Measurements from ENCODE around the gene MAPK1IP1L. TPM values are rescaled to one million over a fixed set of nuclear protein-coding genes. Genes with fewer than 3 reads are reported as not detected.

MAPK1IP1L gene
- total and polyA plus RNA-seq, 2 of the 13 experiments (the other 11 are each of a cell fraction or from before 2014, with no cell fraction given), result 27.8 to 68.4 TPM

DNA sequence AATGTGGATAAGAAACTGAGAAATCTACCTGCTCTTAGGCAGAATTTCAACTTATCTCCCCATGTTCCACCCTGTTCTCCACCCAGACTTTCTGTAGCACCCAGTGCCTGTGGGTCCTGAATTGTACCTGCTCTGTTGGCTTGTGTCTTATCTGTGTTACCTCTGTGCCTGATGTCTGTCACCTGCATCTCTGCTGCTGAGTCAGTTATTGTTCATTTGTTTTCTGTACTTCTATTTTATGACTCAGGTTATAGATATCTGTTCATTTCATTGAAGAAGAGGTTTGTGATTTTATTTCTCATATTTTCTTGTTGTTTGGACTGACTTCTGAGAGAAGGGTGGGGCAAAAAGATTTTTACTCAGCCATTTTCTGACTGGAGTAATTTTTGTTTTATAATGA, 12.7 kb upstream of the MAPK1IP1L start:
- no peaks in the 10 kb centered on the region for H3K4me1 ChIP-seq (ENCODE audit: insufficient read depth, low read length)
- ATAC-seq (no peak), DNase-seq (ENCODE audit: low spot score) (no peak), FAIRE-seq (no peak)
- CTCF ChIA-PET (ENCODE audit: low intra/inter-chr PET ratio, low total read pairs), result no interaction called here
- H3K9ac ChIP-seq (ENCODE audit: insufficient read depth, low read depth, low read length), result no peak overlapping the region
- intact Hi-C loops (cut with micrococcal nuclease; ENCODE audit: unreplicated experiment), result no loop called here
- POLR2A ChIA-PET, result interaction anchor here (1.3 kb wide), 1 partner anchor 12 kb away, joined by 3 read pairs; the partner anchor contains the start of genes SOCS4 and WDHD1
- H3K36me3 ChIP-seq (replicated peaks in 1 of 2; ENCODE audit: control insufficient read depth in 1 of 2, insufficient read depth in 2 of 2, low read length in 2 of 2), result peaks cover 1 to 21% of the 10 kb centered on the region in 2 experiments; a peak in 4 of 5 replicates
- no peaks in the 10 kb centered on the region for H4K20me1 ChIP-seq (ENCODE audit: insufficient read depth, low read length)
- H3K4me2 ChIP-seq (ENCODE audit: low read depth, low read length), result no peak overlapping the region
- no peak overlapping the region for H3K27ac ChIP-seq (ENCODE audit: extremely low read length, insufficient read depth, low read length)
- H3K4me3 ChIP-seq (replicated peaks in 1 of 3; ENCODE audit: insufficient read depth in 1 of 3, low read depth in 2 of 3, low read length in 3 of 3), result no peak overlapping the region
- no peaks in the 10 kb centered on the region for H3K79me2 ChIP-seq (ENCODE audit: insufficient read depth, low read length)
- no peak overlapping the region for H2AFZ ChIP-seq (ENCODE audit: low read length)
- H3K27me3 ChIP-seq (ENCODE audit: control insufficient read depth in 1 of 2, insufficient read depth in 2 of 2, low read length in 2 of 2), result no peaks in the 10 kb centered on the region
- TF ChIP-seq, protein P1, sequence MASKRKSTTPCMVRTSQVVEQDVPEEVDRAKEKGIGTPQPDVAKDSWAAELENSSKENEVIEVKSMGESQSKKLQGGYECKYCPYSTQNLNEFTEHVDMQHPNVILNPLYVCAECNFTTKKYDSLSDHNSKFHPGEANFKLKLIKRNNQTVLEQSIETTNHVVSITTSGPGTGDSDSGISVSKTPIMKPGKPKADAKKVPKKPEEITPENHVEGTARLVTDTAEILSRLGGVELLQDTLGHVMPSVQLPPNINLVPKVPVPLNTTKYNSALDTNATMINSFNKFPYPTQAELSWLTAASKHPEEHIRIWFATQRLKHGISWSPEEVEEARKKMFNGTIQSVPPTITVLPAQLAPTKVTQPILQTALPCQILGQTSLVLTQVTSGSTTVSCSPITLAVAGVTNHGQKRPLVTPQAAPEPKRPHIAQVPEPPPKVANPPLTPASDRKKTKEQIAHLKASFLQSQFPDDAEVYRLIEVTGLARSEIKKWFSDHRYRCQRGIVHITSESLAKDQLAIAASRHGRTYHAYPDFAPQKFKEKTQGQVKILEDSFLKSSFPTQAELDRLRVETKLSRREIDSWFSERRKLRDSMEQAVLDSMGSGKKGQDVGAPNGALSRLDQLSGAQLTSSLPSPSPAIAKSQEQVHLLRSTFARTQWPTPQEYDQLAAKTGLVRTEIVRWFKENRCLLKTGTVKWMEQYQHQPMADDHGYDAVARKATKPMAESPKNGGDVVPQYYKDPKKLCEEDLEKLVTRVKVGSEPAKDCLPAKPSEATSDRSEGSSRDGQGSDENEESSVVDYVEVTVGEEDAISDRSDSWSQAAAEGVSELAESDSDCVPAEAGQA (IDR thresholded peaks at IDR 0.05; ENCODE audit: low read depth), result no peak
- TF ChIP-seq, protein P1 (CRISPR knock-in tag; IDR thresholded peaks at IDR 0.05; ENCODE audit: borderline replicate concordance), result no peak
- no peak for TF ChIP-seq TMF1 (CRISPR knock-in tag; IDR thresholded peaks at IDR 0.05; ENCODE audit: low read depth)
- no peak for TF ChIP-seq ZNF570 (CRISPR knock-in tag; IDR thresholded peaks at IDR 0.05; ENCODE audit: borderline replicate concordance)
- TF ChIP-seq, protein P2, sequence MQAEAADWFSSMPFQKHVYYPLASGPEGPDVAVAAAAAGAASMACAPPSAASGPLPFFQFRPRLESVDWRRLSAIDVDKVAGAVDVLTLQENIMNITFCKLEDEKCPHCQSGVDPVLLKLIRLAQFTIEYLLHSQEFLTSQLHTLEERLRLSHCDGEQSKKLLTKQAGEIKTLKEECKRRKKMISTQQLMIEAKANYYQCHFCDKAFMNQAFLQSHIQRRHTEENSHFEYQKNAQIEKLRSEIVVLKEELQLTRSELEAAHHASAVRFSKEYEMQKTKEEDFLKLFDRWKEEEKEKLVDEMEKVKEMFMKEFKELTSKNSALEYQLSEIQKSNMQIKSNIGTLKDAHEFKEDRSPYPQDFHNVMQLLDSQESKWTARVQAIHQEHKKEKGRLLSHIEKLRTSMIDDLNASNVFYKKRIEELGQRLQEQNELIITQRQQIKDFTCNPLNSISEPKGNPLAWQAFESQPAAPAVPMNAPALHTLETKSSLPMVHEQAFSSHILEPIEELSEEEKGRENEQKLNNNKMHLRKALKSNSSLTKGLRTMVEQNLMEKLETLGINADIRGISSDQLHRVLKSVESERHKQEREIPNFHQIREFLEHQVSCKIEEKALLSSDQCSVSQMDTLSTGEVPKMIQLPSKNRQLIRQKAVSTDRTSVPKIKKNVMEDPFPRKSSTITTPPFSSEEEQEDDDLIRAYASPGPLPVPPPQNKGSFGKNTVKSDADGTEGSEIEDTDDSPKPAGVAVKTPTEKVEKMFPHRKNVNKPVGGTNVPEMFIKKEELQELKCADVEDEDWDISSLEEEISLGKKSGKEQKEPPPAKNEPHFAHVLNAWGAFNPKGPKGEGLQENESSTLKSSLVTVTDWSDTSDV (CRISPR knock-in tag; IDR thresholded peaks at IDR 0.05), result no peak
- TF ChIP-seq AGO1 (IDR thresholded peaks at IDR 0.05; ENCODE audit: low read depth, low read length, poor library complexity, severe bottlenecking), result no peak
- TF ChIP-seq, protein P3, sequence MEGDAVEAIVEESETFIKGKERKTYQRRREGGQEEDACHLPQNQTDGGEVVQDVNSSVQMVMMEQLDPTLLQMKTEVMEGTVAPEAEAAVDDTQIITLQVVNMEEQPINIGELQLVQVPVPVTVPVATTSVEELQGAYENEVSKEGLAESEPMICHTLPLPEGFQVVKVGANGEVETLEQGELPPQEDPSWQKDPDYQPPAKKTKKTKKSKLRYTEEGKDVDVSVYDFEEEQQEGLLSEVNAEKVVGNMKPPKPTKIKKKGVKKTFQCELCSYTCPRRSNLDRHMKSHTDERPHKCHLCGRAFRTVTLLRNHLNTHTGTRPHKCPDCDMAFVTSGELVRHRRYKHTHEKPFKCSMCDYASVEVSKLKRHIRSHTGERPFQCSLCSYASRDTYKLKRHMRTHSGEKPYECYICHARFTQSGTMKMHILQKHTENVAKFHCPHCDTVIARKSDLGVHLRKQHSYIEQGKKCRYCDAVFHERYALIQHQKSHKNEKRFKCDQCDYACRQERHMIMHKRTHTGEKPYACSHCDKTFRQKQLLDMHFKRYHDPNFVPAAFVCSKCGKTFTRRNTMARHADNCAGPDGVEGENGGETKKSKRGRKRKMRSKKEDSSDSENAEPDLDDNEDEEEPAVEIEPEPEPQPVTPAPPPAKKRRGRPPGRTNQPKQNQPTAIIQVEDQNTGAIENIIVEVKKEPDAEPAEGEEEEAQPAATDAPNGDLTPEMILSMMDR (CRISPR knock-in tag; IDR thresholded peaks at IDR 0.05), result no peak
- no peak for TF ChIP-seq ARNT (IDR thresholded peaks at IDR 0.05)
- TF ChIP-seq ZNF207 (IDR thresholded peaks at IDR 0.05; ENCODE audit: borderline replicate concordance), result no peak
- TF ChIP-seq AHR (CRISPR knock-in tag; IDR thresholded peaks at IDR 0.05), result no peak
- no peak for TF ChIP-seq MTA3 (CRISPR knock-in tag; IDR thresholded peaks at IDR 0.05)
- no peaks in the 10 kb centered on the region for H3K9me3 ChIP-seq (ENCODE audit: low read length)
- no TSS peak for BruUV-seq (replicated peaks)
- in situ Hi-C loops (cut with HindIII; ENCODE audit: extremely low pct_ligation_motif_present, low pct_unique_long_range_greater_than_20kb), result no loop called here

All from HepG2 (cell line).